ENCODE data around the gene EPOP. TPM values are rescaled to one million over a fixed set of nuclear protein-coding genes. Genes with fewer than 3 reads are reported as not detected.
A peak's percentile ranks its signal among the peaks of the same experiment; 100 is the strongest.

The EPOP gene
- total RNA-seq, result 0.94 and 1.2 TPM in 2 replicates
- 1.1 TPM for polyA plus RNA-seq (2012)

GRCh38 chr17:38674749-38675615 is at the start of gene EPOP:
EPOP (minus strand) TSS chr17:38674957; CDS start chr17:38674495, 462 bp downstream.
- DNase-seq (ENCODE audit: low read depth), result peak; percentile 85

GRCh38 chr17:38721802-38722201 is 47.0 kb upstream of the EPOP start:
- DNase-seq (ENCODE audit: low read depth), result no peak

GRCh38 chr17:38720941-38721340 is 46.2 kb upstream of the EPOP start:
- peak; percentile 63 for DNase-seq (ENCODE audit: low read depth)

GRCh38 chr17:38719943-38720641 is 45.3 kb upstream of the EPOP start:
- no peak for DNase-seq (ENCODE audit: low read depth)

GRCh38 chr17:38719289-38719942 is 44.7 kb upstream of the EPOP start:
- no peak for DNase-seq (ENCODE audit: low read depth)

- DNase-seq (ENCODE audit: low read depth), result no peak
Measured at GRCh38 chr17:38717139-38717745, 42.5 kb upstream of the EPOP start.

GRCh38 chr17:38716368-38717005 is 41.7 kb upstream of the EPOP start:
- no peak for DNase-seq (ENCODE audit: low read depth)

- no peak for DNase-seq (ENCODE audit: low read depth)
Measured at GRCh38 chr17:38715216-38715943, 40.6 kb upstream of the EPOP start.

GRCh38 chr17:38713456-38714075 is 38.8 kb upstream of the EPOP start:
- DNase-seq (ENCODE audit: low read depth), result no peak

GRCh38 chr17:38712593-38712992 is 37.8 kb upstream of the EPOP start:
- DNase-seq (ENCODE audit: low read depth), result no peak

GRCh38 chr17:38711792-38712571 is 37.2 kb upstream of the EPOP start:
- no peak for DNase-seq (ENCODE audit: low read depth)

- no peak for DNase-seq (ENCODE audit: low read depth)
Measured at GRCh38 chr17:38710985-38711384, 36.2 kb upstream of the EPOP start.

- peak; percentile 41 for DNase-seq (ENCODE audit: low read depth)
Measured at GRCh38 chr17:38710604-38710962, 35.8 kb upstream of the EPOP start.

- DNase-seq (ENCODE audit: low read depth), result peak; percentile 97
Measured at GRCh38 chr17:38709864-38710603, 35.3 kb upstream of the EPOP start.

GRCh38 chr17:38709104-38709820 is 34.5 kb upstream of the EPOP start:
- DNase-seq (ENCODE audit: low read depth), result peak; percentile 67

- no peak for DNase-seq (ENCODE audit: low read depth)
Measured at GRCh38 chr17:38707678-38708351, 33.1 kb upstream of the EPOP start.
